Sigmoid colon (tissue), 7 donors: ENCODE results near the gene NUDT21. TPM values are rescaled to one million over a fixed set of nuclear protein-coding genes. Genes with fewer than 3 reads are reported as not detected.

Source experiments
- DNase-seq: peaks from one replicate; pipeline ENCODE4 v3.0.0-alpha.2; 2019
- H3K27ac ChIP-seq, 4 donors: fragments of 200-600 bp; sonication (generic); one replicate each; pipeline ENCODE4 v1.5.1; 2016 to 2019; ENCODE audit warnings: mild to moderate bottlenecking in 1 of 4
- H3K27me3 ChIP-seq, 3 donors: fragments of 200-600 bp; sonication (generic); one replicate each; pipeline ENCODE4 v1.5.1; 2019; ENCODE audit warnings: mild to moderate bottlenecking in 1 of 3
- H3K36me3 ChIP-seq, 4 donors: fragments of 200-600 bp; sonication (generic); one replicate each; pipeline ENCODE4 v1.5.1; 2016 to 2019
- H3K4me1 ChIP-seq, 4 donors: fragments of 200-600 bp; sonication (generic); one replicate each; pipeline ENCODE4 v1.5.1; 2017 to 2019
- H3K4me3 ChIP-seq, 4 donors: fragments of 200-600 bp; sonication (generic); one replicate each; pipeline ENCODE4 v1.5.1; 2017 to 2019; ENCODE audit warnings: mild to moderate bottlenecking in 2 of 4, moderate library complexity in 1 of 4
- H3K9me3 ChIP-seq, 4 donors: fragments of 200-600 bp in 3 of 4; sonication (generic) in 3 of 4; one replicate each; pipeline versions ENCODE4 v1.5.1 to v1.6.1; 2013 to 2019
- EP300 ChIP-seq, 4 donors: sonication (generic); formaldehyde crosslinking; IDR thresholded peaks; one replicate each; pipeline ENCODE4 v1.6.1; 2017; ENCODE audit warnings: antibody characterized with exemption in 4 of 4
- POLR2A ChIP-seq, 2 donors: fragments of 450-650 bp; IDR thresholded peaks; one replicate each; pipeline ENCODE4 v1.6.1; 2016; ENCODE audit warnings: antibody characterized with exemption in 2 of 2, mild to moderate bottlenecking in 2 of 2, moderate library complexity in 2 of 2
- POLR2AphosphoS5 ChIP-seq, 4 donors: sonication (generic); formaldehyde crosslinking; IDR thresholded peaks; one replicate each; pipeline ENCODE4 v1.6.1; 2017; ENCODE audit warnings: antibody characterized with exemption in 4 of 4
- WGBS, 2 donors: extraction: QIAGEN DNeasy Blood & Tissue Kit; methylation state at CpG; one replicate each; pipeline ENCODE4 v1.1.7; 2013; 5-methylcytosine and 5-hydroxymethylcytosine counted together
- intact Hi-C: fragments of 100-400 bp; cut with DNase I; formaldehyde crosslinking; loops from one replicate; pipeline ENCODE4 v1.15.1; 2023
- polyA plus RNA-seq, 3 donors: library from polyadenylated mRNA; stranded (reverse); fragments of 200-250 nt; gene quantifications; one replicate each; pipeline ENCODE4 v1.2.3, GENCODE V29; 2013
- total RNA-seq, 4 donors: library from RNA; depleted of rRNA; stranded (reverse); fragments of >200 nt; gene quantifications; one replicate each; pipeline ENCODE4 v1.1.0, GENCODE V29; 2016
- TF ChIP-seq, protein P1 (sequence below), 4 experiments: fragments of 450-650 bp in 3 of 4; fragments of 200-600 bp in 1 of 4; IDR thresholded peaks; one replicate each; pipeline ENCODE4 v1.5.1; 2016 to 2019; ENCODE audit warnings: antibody characterized with exemption in 4 of 4, mild to moderate bottlenecking in 3 of 4, moderate library complexity in 2 of 4
- donor health status: healthy with polysubstance abuse.
- donor health status: Bipolar disorder and iron deficiency.
- donor health status: healthy.

The NUDT21 gene
- total and polyA plus RNA-seq, 7 donors = 33.0 to 51.7 (median 44.1) TPM

GRCh38 chr16:56417138-56417537, 34.0 kb downstream of the NUDT21 start:
- intact Hi-C loops = no loop called here
- Histone ChIP-seq H3K27me3 (no peaks in the 10 kb centered on the region), H3K4me1 (peaks cover 0 to 37% (median 17%) of the 10 kb centered on the region in 4 donors), H3K4me3 (no peak overlapping the region), H3K9me3 (no peaks in the 10 kb centered on the region), H3K36me3 (peaks cover 0 to 10% (median 0%) of the 10 kb centered on the region in 4 donors), H3K27ac (no peak overlapping the region)
- no peak for DNase-seq
- 97 to 98% methylated on average over 4 of the region's 4 CpGs for WGBS, 2 donors
- TF ChIP-seq POLR2A (IDR thresholded peaks at IDR 0.05) = no peak
- TF ChIP-seq EP300 (IDR thresholded peaks at IDR 0.05) = no peak
- no peak for TF ChIP-seq POLR2AphosphoS5 (IDR thresholded peaks at IDR 0.05)
- TF ChIP-seq, protein P1, sequence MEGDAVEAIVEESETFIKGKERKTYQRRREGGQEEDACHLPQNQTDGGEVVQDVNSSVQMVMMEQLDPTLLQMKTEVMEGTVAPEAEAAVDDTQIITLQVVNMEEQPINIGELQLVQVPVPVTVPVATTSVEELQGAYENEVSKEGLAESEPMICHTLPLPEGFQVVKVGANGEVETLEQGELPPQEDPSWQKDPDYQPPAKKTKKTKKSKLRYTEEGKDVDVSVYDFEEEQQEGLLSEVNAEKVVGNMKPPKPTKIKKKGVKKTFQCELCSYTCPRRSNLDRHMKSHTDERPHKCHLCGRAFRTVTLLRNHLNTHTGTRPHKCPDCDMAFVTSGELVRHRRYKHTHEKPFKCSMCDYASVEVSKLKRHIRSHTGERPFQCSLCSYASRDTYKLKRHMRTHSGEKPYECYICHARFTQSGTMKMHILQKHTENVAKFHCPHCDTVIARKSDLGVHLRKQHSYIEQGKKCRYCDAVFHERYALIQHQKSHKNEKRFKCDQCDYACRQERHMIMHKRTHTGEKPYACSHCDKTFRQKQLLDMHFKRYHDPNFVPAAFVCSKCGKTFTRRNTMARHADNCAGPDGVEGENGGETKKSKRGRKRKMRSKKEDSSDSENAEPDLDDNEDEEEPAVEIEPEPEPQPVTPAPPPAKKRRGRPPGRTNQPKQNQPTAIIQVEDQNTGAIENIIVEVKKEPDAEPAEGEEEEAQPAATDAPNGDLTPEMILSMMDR (IDR thresholded peaks at IDR 0.05) = no peak

DNA sequence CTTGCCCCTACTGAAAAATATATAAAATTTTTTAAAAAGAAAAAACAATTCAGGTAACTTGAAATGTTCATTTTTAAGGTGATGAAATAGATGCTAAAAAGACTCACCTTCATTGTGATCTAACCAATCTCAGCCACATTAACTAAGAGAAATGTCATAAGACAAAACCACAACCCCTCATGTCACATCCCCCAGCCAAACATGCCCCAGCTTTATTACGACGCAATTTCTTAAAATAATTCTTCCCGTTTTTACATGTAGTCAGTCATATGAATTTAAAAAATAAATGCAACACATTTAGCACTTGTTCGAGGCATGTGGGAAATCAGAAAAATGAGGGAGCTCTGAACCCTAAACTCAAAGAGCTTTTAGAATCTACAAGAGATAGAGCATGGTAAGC, 35.3 kb downstream of the NUDT21 start:
- no peaks in the 10 kb centered on the region for H3K9me3 ChIP-seq
- no peaks in the 10 kb centered on the region for H3K27me3 ChIP-seq
- H3K36me3 ChIP-seq = peaks cover 0 to 16% (median 0%) of the 10 kb centered on the region in 4 donors
- no peak for TF ChIP-seq POLR2AphosphoS5 (IDR thresholded peaks at IDR 0.05)
- TF ChIP-seq POLR2A (IDR thresholded peaks at IDR 0.05) = no peak
- TF ChIP-seq, protein P1 (IDR thresholded peaks at IDR 0.05) = no peak
- TF ChIP-seq EP300 (IDR thresholded peaks at IDR 0.05) = no peak
- WGBS, 2 donors = 57 to 84% methylated on average over 4 of the region's 4 CpGs
- no peak overlapping the region for H3K4me3 ChIP-seq
- H3K4me1 ChIP-seq = peaks cover 0 to 29% (median 10%) of the 10 kb centered on the region in 4 donors
- intact Hi-C loops = no loop called here
- H3K27ac ChIP-seq = no peak overlapping the region
- DNase-seq = no peak

- intact Hi-C loops = no loop called here
- no peaks in the 10 kb centered on the region for H3K9me3 ChIP-seq
These were observed 36.8 kb downstream of the NUDT21 start for GRCh38 chr16:56414366-56414765.

DNA sequence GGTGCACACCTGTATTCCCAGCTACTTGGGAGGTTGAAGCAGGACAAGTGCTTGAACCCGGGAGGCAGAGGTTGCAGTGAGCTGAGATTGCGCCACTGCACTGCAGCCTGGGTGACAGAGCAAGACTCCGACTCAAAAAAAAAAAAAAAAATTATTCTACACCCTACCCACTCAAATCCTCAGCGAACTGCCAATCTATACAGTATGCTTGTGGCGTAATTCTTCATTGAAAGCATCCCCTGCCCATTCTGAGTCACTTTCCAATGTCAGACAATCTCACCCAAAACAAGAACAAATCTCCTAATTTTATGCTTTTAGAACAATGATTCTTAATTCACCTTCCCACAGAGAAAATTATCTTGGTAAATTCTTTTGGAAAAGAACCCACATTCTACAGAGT, 37.8 kb downstream of the NUDT21 start:
- Histone ChIP-seq H3K27me3 (no peaks in the 10 kb centered on the region), H3K9me3 (no peaks in the 10 kb centered on the region), H3K36me3 (peaks cover 0 to 34% (median 6%) of the 10 kb centered on the region in 4 donors), H3K4me3 (no peak overlapping the region), H3K27ac (no peak overlapping the region), H3K4me1 (peaks cover 0 to 18% (median 4%) of the 10 kb centered on the region in 4 donors)
- DNase-seq = no peak
- 86% methylated on average over 5 of the region's 5 CpGs for WGBS, 2 donors
- TF ChIP-seq, protein P1 (IDR thresholded peaks at IDR 0.05) = no peak
- TF ChIP-seq EP300 (IDR thresholded peaks at IDR 0.05) (no peak), POLR2AphosphoS5 (IDR thresholded peaks at IDR 0.05) (no peak), POLR2A (IDR thresholded peaks at IDR 0.05) (no peak)
- intact Hi-C loops = no loop called here

More at GRCh38 chr16:56414366-56414765, 36.8 kb downstream of the NUDT21 start:
- Histone ChIP-seq H3K36me3 (peaks cover 0 to 24% (median 0%) of the 10 kb centered on the region in 4 donors), H3K4me1 (peaks cover 0 to 18% (median 4%) of the 10 kb centered on the region in 4 donors), H3K27ac (no peak overlapping the region), H3K4me3 (no peak overlapping the region), H3K27me3 (no peaks in the 10 kb centered on the region)
- 79 to 90% methylated on average over 5 of the region's 5 CpGs for WGBS, 2 donors
- no peak for DNase-seq
- TF ChIP-seq POLR2AphosphoS5 (IDR thresholded peaks at IDR 0.05) = no peak
- TF ChIP-seq EP300 (IDR thresholded peaks at IDR 0.05) = no peak
- no peak for TF ChIP-seq POLR2A (IDR thresholded peaks at IDR 0.05)
- TF ChIP-seq, protein P1 (IDR thresholded peaks at IDR 0.05) = no peak

DNA sequence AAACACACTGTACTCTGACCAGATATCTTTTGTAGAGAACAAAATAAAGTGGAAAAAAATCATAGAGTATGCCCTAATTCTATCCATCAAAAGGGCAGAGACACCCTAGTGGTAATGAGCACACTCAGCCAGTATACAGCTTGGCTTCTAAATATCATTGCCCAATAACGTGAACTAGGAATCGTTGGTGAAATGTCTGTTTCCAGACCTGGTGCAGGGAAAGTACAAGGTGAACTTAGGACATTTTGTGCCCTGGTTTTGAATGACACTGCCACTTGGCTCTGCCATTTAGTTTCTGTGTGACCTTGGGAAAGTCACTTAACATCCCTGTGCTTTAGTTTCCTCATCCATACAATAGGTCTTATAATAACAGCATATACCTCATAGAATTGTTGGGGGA, 39.5 kb downstream of the NUDT21 start:
- H3K4me3 ChIP-seq = no peak overlapping the region
- WGBS, 2 donors = 97 to 99% methylated on average over 2 of the region's 2 CpGs
- intact Hi-C loops = no loop called here

More for the DNA sequence above, 39.5 kb downstream of the NUDT21 start:
- Histone ChIP-seq H3K27ac (no peak overlapping the region), H3K4me1 (peaks cover 0 to 18% (median 4%) of the 10 kb centered on the region in 4 donors), H3K9me3 (no peaks in the 10 kb centered on the region), H3K27me3 (no peaks in the 10 kb centered on the region), H3K36me3 (peaks cover 0 to 51% (median 13%) of the 10 kb centered on the region in 4 donors)
- TF ChIP-seq POLR2AphosphoS5 (IDR thresholded peaks at IDR 0.05) (no peak), POLR2A (IDR thresholded peaks at IDR 0.05) (no peak), EP300 (IDR thresholded peaks at IDR 0.05) (no peak)
- TF ChIP-seq, protein P1 (IDR thresholded peaks at IDR 0.05) = no peak
- DNase-seq = no peak
